A549 treated with RU486 at 1 μM for 4 hours (cell line): Measurements from ENCODE around the gene SCAMP5. TPM values are rescaled to one million over a fixed set of nuclear protein-coding genes. Genes with fewer than 3 reads are reported as not detected.

Experiments
- total RNA-seq: library from RNA; stranded (reverse); fragments of 200-300 nt; extraction: Qiagen RNA extraction; gene quantifications from 5 replicates; pipeline ENCODE4 v1.2.3, GENCODE V29; 2022; ENCODE audit warnings: low read depth

SCAMP5 gene
- 11.2 to 15.7 TPM (median 14.7 TPM) in 5 replicates for total RNA-seq

GRCh38 chr15:74995182-74995778, at the start of gene SCAMP5:
TSS of gene SCAMP5 (plus strand) at chr15:74995563. CDS start at chr15:75011840, 16,277 bp downstream.

GRCh38 chr15:74956648-74957475, 38.5 kb upstream of the SCAMP5 start, which contains the start of gene RPP25:
TSS of gene RPP25 (minus strand) at chr15:74956772. CDS start at chr15:74956583, 189 bp downstream.

GRCh38 chr15:75023181-75023871, 28.0 kb downstream of the SCAMP5 start, which contains the start of gene PPCDC:
TSS of gene PPCDC (plus strand) at chr15:75023590. CDS start at chr15:75028319, 4,729 bp downstream.

Other genes with a start within 250 kb of the SCAMP5 start
- not detected in 5 replicates for gene CYP1A2, start 246.7 kb upstream of the SCAMP5 start, total RNA-seq
- gene CSK, start 213.5 kb upstream of the SCAMP5 start, total RNA-seq, result 56.4 to 66.1 TPM (median 62.3 TPM) in 5 replicates
- not detected in 5 replicates for gene LMAN1L, start 182.7 kb upstream of the SCAMP5 start, total RNA-seq
- gene CPLX3, start 168.9 kb upstream of the SCAMP5 start, total RNA-seq, result not detected in 5 replicates
- 24.9 to 37.6 TPM (median 32.2 TPM) in 5 replicates for gene ULK3, start 152.4 kb upstream of the SCAMP5 start, total RNA-seq
- gene SCAMP2, start 122.2 kb upstream of the SCAMP5 start, total RNA-seq, result 56.5 to 67.5 TPM (median 62.0 TPM) in 5 replicates
- 29.5 to 38.5 TPM (median 32.8 TPM) in 5 replicates for gene MPI, start 105.5 kb upstream of the SCAMP5 start, total RNA-seq
- 28.6 to 38.9 TPM (median 34.3 TPM) in 5 replicates for gene FAM219B, start 88.7 kb upstream of the SCAMP5 start, total RNA-seq
- gene COX5A, start 57.5 kb upstream of the SCAMP5 start, total RNA-seq, result 518 to 689 TPM (median 562 TPM) in 5 replicates
- gene RPP25, start 38.8 kb upstream of the SCAMP5 start, total RNA-seq, result 21.4 to 32.8 TPM (median 29.8 TPM) in 5 replicates
- 14.9 to 25.1 TPM (median 20.8 TPM) in 5 replicates for gene PPCDC, start 28.0 kb downstream of the SCAMP5 start, total RNA-seq
- 23.6 to 35.3 TPM (median 33.7 TPM) in 5 replicates for gene C15orf39, start 206.3 kb downstream of the SCAMP5 start, total RNA-seq